GM12878 (cell line): ENCODE measurements around the gene GCNT1. TPM values are rescaled to one million over a fixed set of nuclear protein-coding genes. Genes with fewer than 3 reads are reported as not detected.

Source experiments
- ATAC-seq: fragments of 200-7000 bp; cut with Tn5 transposase; 3 replicates; pipeline ENCODE4 v1.9.1; 2020; ENCODE audit warnings: mild to moderate bottlenecking, moderate library complexity
- BruUV-seq: library from RNA; stranded (reverse); fragments of 400-500 nt; replicated peaks from 2 replicates; lab custom pipeline; 2021; lab: Mats Ljungman, UMichigan
- CTCF ChIA-PET: fragments of 300-600 bp; sonication (Branson Sonifier 250); formaldehyde crosslinking; extraction: SDS; loops from one replicate; lab custom pipeline; 2021; ENCODE audit warnings: inconsistent platforms; lab: Yijun Ruan, JAX
- POLR2A ChIA-PET: fragments of 350-600 bp; formaldehyde crosslinking; extraction: SDS; loops from one replicate; lab custom pipeline; 2021; ENCODE audit warnings: inconsistent platforms; lab: Charles Lee
- RAD21 ChIA-PET: fragments of 300-600 bp; sonication (Branson Sonifier 250); formaldehyde crosslinking; loops from one replicate; lab custom pipeline; 2023; ENCODE audit warnings: antibody characterized with exemption; ENCODE audit not compliant: unreplicated experiment; lab: Charles Lee
- SMC1A ChIA-PET: fragments of 300-600 bp; sonication (Branson Sonifier 250); formaldehyde crosslinking; loops from one replicate; lab custom pipeline; 2023; ENCODE audit not compliant: unreplicated experiment, uncharacterized antibody; lab: Charles Lee
- DNase-seq: peaks from one replicate; pipeline ENCODE4 v3.0.0-alpha.2; 2011; ENCODE audit warnings: low read depth, low spot score
- FAIRE-seq: peaks from 3 replicates; lab custom pipeline; 2011; peaks lifted over from hg19 to GRCh38; lab: Jason Lieb, UNC
- H2AFZ ChIP-seq: 2 replicates; pipeline ENCODE4 v1.6.0; 2011; ENCODE audit warnings: low read depth, low read length, control low read depth; ENCODE audit not compliant: control insufficient read depth
- H3K27ac ChIP-seq: 2 replicates; pipeline ENCODE4 v1.5.1; 2011; ENCODE audit warnings: control low read depth; ENCODE audit not compliant: control insufficient read depth, insufficient read depth
- H3K27me3 ChIP-seq, 2 experiments: replicated peaks in 1 of 2; 2 replicates each; pipeline versions ENCODE4 v1.6.0 to v1.6.1; 2011; ENCODE audit warnings: low read length in 1 of 2; ENCODE audit not compliant: control insufficient read depth in 2 of 2, insufficient read depth in 2 of 2
- H3K36me3 ChIP-seq, 2 experiments: 2 replicates each; pipeline ENCODE4 v1.5.1; 2011; ENCODE audit warnings: low read length in 1 of 2; ENCODE audit not compliant: control insufficient read depth in 2 of 2, insufficient read depth in 2 of 2
- H3K4me1 ChIP-seq: 2 replicates; pipeline ENCODE4 v1.6.1; 2011; ENCODE audit warnings: mild to moderate bottlenecking, low read length, moderate library complexity, mixed read lengths; ENCODE audit not compliant: control insufficient read depth, insufficient read depth
- H3K4me2 ChIP-seq: 2 replicates; pipeline ENCODE4 v1.6.0; 2011; ENCODE audit warnings: control low read depth; ENCODE audit not compliant: control insufficient read depth, insufficient read depth
- H3K4me3 ChIP-seq: fragments of 200-600 bp; sonication (generic); 2 replicates; pipeline ENCODE4 v1.5.1; 2016
- H3K79me2 ChIP-seq: 2 replicates; pipeline ENCODE4 v1.6.0; 2011; ENCODE audit warnings: low read length; ENCODE audit not compliant: control insufficient read depth, insufficient read depth
- H3K9ac ChIP-seq: 2 replicates; pipeline ENCODE4 v1.8.0; 2011; ENCODE audit warnings: low read length, control low read depth, mixed read lengths; ENCODE audit not compliant: control insufficient read depth, insufficient read depth
- H3K9me3 ChIP-seq: replicated peaks from 3 replicates; pipeline ENCODE4 v1.5.1; 2011; ENCODE audit warnings: mild to moderate bottlenecking, low read length; ENCODE audit not compliant: control insufficient read depth, insufficient read depth
- H4K20me1 ChIP-seq: 2 replicates; pipeline ENCODE4 v1.6.0; 2011; ENCODE audit not compliant: control insufficient read depth, insufficient read depth
- HCFC1 ChIP-seq: fragments of 150-350 bp; IDR thresholded peaks from 2 replicates; pipeline ENCODE4 v1.6.1; 2014; ENCODE audit warnings: low read length
- MEF2B ChIP-seq: fragments of 450-650 bp; IDR thresholded peaks from 2 replicates; pipeline ENCODE4 v1.6.1; 2018; ENCODE audit warnings: mild to moderate bottlenecking, moderate library complexity; ENCODE audit not compliant: partially characterized antibody, poor library complexity, severe bottlenecking
- NR2C1 ChIP-seq: fragments of 450-650 bp; IDR thresholded peaks from 2 replicates; pipeline ENCODE4 v1.6.1; 2017; ENCODE audit warnings: antibody characterized with exemption, mild to moderate bottlenecking, moderate library complexity
- PML ChIP-seq: IDR thresholded peaks from 2 replicates; pipeline ENCODE4 v1.6.1; 2012; ENCODE audit warnings: low read length, inconsistent platforms
- RBBP5 ChIP-seq: fragments of 200-600 bp; sonication (generic); conservative IDR thresholded peaks from 2 replicates; pipeline ENCODE4 v1.6.1; 2016
- SKIL ChIP-seq: fragments of 450-650 bp; IDR thresholded peaks from 2 replicates; pipeline ENCODE4 v1.6.1; 2017; ENCODE audit warnings: mild to moderate bottlenecking, low read depth, inconsistent platforms; ENCODE audit not compliant: poor library complexity, severe bottlenecking
- SREBF1 ChIP-seq: IDR thresholded peaks from 2 replicates; pipeline ENCODE4 v1.6.1; 2012; ENCODE audit warnings: mild to moderate bottlenecking, low read length
- ZNF207 ChIP-seq: fragments of 450-650 bp; IDR thresholded peaks from 2 replicates; pipeline ENCODE4 v1.6.1; 2014; ENCODE audit warnings: antibody characterized with exemption, mild to moderate bottlenecking, borderline replicate concordance
- ZNF687 ChIP-seq: fragments of 450-650 bp; IDR thresholded peaks from 2 replicates; pipeline ENCODE4 v1.6.1; 2017; ENCODE audit warnings: mild to moderate bottlenecking, moderate library complexity
- WGBS: methylation state at CpG from one replicate; pipeline ENCODE4 v1.1.6; 2016; ENCODE audit warnings: low lambda C conversion rate; ENCODE audit not compliant: insufficient replicate concordance, insufficient coverage; ENCODE audit errors: missing lambda C conversion rate; 5-methylcytosine and 5-hydroxymethylcytosine counted together
- in situ Hi-C: fragments of 300-500 bp; cut with MboI; formaldehyde crosslinking; loops from 9 replicates; pipeline ENCODE4 v1.14.3; 2018; ENCODE audit warnings: mixed read lengths
- intact Hi-C: fragments of 100-400 bp; cut with micrococcal nuclease; formaldehyde crosslinking; loops from one replicate; pipeline ENCODE4 v1.14.2; 2022; ENCODE audit not compliant: unreplicated experiment
- polyA plus RNA-seq, 11 experiments: library from polyadenylated mRNA; depleted of rRNA in 4 of 11; unstranded in 6 of 11; stranded (reverse) in 5 of 11; fragments of >200 nt; fragmentation: Nextera tagmentation in 4 of 11; fragmentation: Illumina TruSeq in 1 of 11; extraction: Ambion mirVana in 4 of 11; extraction: Trizol in 1 of 11; gene quantifications; 1 replicate in 1 of 11; 2 replicates in 10 of 11; pipeline versions ENCODE4 v1.2.1 to v1.2.3, GENCODE V29; 2011 to 2016; ENCODE audit warnings: inconsistent platforms in 2 of 11, missing spikeins in 2 of 11, low read depth in 1 of 11
- total RNA-seq, 4 experiments: library from RNA; depleted of rRNA in 3 of 4; stranded (reverse); fragments of >200 nt in 3 of 4; fragmentation: Illumina TruSeq in 1 of 4; extraction: Trizol in 1 of 4; gene quantifications; 2 replicates each; pipeline versions ENCODE4 v1.2.1 to v1.2.3, GENCODE V29; 2013 to 2021
- TF ChIP-seq, protein P1 (sequence below), 3 experiments: IDR thresholded peaks in 2 of 3; conservative IDR thresholded peaks in 1 of 3; 2 replicates each; pipeline ENCODE4 v1.5.1; 2011; ENCODE audit warnings: low read depth in 3 of 3, low read length in 3 of 3, mild to moderate bottlenecking in 3 of 3, control low read depth in 2 of 3, moderate library complexity in 2 of 3, inconsistent platforms in 1 of 3, mixed read lengths in 1 of 3; ENCODE audit not compliant: control insufficient read depth in 2 of 3, insufficient read depth in 1 of 3; ENCODE audit errors: extremely low read depth in 1 of 3
- TF ChIP-seq, protein P2 (sequence below): fragments of 450-650 bp; IDR thresholded peaks from 2 replicates; pipeline ENCODE4 v1.6.1; 2018; ENCODE audit warnings: borderline replicate concordance, mild to moderate bottlenecking; ENCODE audit not compliant: partially characterized antibody
- TF ChIP-seq, protein P3 (sequence below): fragments of 450-650 bp; IDR thresholded peaks from 2 replicates; pipeline ENCODE4 v1.6.1; 2016; ENCODE audit warnings: mild to moderate bottlenecking

The GCNT1 gene
- total and polyA plus RNA-seq, 10 of the 15 experiments (the other 5 are each of a cell fraction or from before 2014, with no cell fraction given) = 2.8 to 17.8 (median 7.1) TPM

DNA sequence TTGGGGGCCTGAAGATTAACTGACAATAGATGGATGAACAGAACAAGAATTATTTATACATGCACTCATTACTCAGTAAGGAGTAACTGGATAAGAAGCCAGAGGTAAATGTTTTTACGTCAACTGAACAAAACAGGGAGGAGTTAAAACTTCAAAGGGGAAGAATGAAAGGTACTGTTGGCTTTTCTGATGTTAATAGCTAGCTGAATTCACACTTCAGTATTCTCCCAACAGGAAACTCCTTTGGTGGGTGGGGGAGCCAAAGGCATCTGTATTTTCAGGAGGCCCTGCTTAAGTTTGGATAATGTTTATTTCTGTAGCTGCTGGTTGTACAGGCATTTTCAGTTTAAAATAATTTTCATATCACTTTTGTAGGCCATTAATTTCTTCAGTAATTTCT, 41.6 kb upstream of the GCNT1 start:
- DNase-seq = no peak
- SMC1A ChIA-PET = interaction anchor here (0.7 to 0.8 kb wide), 2 partner anchors 24 to 26 kb away, joined by 3 read pairs; no protein-coding TSS in a partner anchor
- in situ Hi-C loops = no loop called here
- peaks cover 13% of the 10 kb centered on the region; the same call in 1 of the 2 replicates for H3K4me1 ChIP-seq
- H3K4me2 ChIP-seq = no peak overlapping the region
- ATAC-seq = no peak
- no peak overlapping the region for H3K9ac ChIP-seq
- H4K20me1 ChIP-seq = no peaks in the 10 kb centered on the region
- intact Hi-C loops = no loop called here
- CTCF ChIA-PET = interaction anchor here (0.6 to 1.0 kb wide), 2 partner anchors 23 to 565 kb away, joined by 3 to 5 read pairs; partner anchors contain the start of gene RFK
- H3K27ac ChIP-seq = no peak overlapping the region
- POLR2A ChIA-PET = no interaction called here
- no peaks in the 10 kb centered on the region for H3K36me3 ChIP-seq
- no peaks in the 10 kb centered on the region for H3K79me2 ChIP-seq
- no peaks in the 10 kb centered on the region for H3K27me3 ChIP-seq
- BruUV-seq = no TSS peak
- RAD21 ChIA-PET = no interaction called here
- 59% methylated on average over 1 of the region's 1 CpG for WGBS
- peaks cover 7% of the 10 kb centered on the region for H3K9me3 ChIP-seq
- no peak for FAIRE-seq
- H2AFZ ChIP-seq = no peak overlapping the region
- no peak overlapping the region for H3K4me3 ChIP-seq
- no peak for TF ChIP-seq MEF2B
- TF ChIP-seq SREBF1 = no peak
- no peak for TF ChIP-seq ZNF207
- TF ChIP-seq HCFC1 = no peak
- no peak for TF ChIP-seq NR2C1
- TF ChIP-seq, protein P1, sequence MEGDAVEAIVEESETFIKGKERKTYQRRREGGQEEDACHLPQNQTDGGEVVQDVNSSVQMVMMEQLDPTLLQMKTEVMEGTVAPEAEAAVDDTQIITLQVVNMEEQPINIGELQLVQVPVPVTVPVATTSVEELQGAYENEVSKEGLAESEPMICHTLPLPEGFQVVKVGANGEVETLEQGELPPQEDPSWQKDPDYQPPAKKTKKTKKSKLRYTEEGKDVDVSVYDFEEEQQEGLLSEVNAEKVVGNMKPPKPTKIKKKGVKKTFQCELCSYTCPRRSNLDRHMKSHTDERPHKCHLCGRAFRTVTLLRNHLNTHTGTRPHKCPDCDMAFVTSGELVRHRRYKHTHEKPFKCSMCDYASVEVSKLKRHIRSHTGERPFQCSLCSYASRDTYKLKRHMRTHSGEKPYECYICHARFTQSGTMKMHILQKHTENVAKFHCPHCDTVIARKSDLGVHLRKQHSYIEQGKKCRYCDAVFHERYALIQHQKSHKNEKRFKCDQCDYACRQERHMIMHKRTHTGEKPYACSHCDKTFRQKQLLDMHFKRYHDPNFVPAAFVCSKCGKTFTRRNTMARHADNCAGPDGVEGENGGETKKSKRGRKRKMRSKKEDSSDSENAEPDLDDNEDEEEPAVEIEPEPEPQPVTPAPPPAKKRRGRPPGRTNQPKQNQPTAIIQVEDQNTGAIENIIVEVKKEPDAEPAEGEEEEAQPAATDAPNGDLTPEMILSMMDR (IDR thresholded peaks at IDR 0.05 in 2 of 3, conservative IDR thresholded peaks at IDR 0.05 in 1 of 3; ENCODE audit: control insufficient read depth in 2 of 3, extremely low read depth in 1 of 3, insufficient read depth in 1 of 3, low read depth in 3 of 3, low read length in 3 of 3) = no peak
- TF ChIP-seq PML = no peak
- no peak for TF ChIP-seq RBBP5
- TF ChIP-seq, protein P2, sequence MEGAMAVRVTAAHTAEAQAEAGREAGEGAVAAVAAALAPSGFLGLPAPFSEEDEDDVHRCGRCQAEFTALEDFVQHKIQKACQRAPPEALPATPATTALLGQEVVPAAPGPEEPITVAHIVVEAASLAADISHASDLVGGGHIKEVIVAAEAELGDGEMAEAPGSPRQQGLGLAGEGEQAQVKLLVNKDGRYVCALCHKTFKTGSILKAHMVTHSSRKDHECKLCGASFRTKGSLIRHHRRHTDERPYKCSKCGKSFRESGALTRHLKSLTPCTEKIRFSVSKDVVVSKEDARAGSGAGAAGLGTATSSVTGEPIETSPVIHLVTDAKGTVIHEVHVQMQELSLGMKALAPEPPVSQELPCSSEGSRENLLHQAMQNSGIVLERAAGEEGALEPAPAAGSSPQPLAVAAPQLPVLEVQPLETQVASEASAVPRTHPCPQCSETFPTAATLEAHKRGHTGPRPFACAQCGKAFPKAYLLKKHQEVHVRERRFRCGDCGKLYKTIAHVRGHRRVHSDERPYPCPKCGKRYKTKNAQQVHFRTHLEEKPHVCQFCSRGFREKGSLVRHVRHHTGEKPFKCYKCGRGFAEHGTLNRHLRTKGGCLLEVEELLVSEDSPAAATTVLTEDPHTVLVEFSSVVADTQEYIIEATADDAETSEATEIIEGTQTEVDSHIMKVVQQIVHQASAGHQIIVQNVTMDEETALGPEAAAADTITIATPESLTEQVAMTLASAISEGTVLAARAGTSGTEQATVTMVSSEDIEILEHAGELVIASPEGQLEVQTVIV = no peak
- TF ChIP-seq, protein P3, sequence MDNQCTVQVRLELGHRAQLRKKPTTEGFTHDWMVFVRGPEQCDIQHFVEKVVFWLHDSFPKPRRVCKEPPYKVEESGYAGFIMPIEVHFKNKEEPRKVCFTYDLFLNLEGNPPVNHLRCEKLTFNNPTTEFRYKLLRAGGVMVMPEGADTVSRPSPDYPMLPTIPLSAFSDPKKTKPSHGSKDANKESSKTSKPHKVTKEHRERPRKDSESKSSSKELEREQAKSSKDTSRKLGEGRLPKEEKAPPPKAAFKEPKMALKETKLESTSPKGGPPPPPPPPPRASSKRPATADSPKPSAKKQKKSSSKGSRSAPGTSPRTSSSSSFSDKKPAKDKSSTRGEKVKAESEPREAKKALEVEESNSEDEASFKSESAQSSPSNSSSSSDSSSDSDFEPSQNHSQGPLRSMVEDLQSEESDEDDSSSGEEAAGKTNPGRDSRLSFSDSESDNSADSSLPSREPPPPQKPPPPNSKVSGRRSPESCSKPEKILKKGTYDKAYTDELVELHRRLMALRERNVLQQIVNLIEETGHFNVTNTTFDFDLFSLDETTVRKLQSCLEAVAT = no peak
- TF ChIP-seq ZNF687 = no peak
- TF ChIP-seq SKIL = no peak
